IPS DF 6.9 (cell line): ENCODE results near the gene GRIA4.

Experiments used
- DNase-seq: peaks from one replicate; pipeline ENCODE4 v3.0.0-alpha.2; 2013; ENCODE audit warnings: low read depth, low spot score
- H3K27ac ChIP-seq: one replicate; pipeline ENCODE4 v1.5.1; 2013; ENCODE audit warnings: low read length, control low read depth
- H3K27me3 ChIP-seq: 2 replicates; pipeline ENCODE4 v1.6.1; 2013; ENCODE audit warnings: mild to moderate bottlenecking, low read length; ENCODE audit not compliant: control insufficient read depth, insufficient read depth
- H3K36me3 ChIP-seq: 2 replicates; pipeline ENCODE4 v1.6.1; 2013; ENCODE audit warnings: low read length; ENCODE audit not compliant: control insufficient read depth, insufficient read depth
- H3K4me1 ChIP-seq: 2 replicates; pipeline ENCODE4 v1.6.1; 2013; ENCODE audit warnings: low read length; ENCODE audit not compliant: control insufficient read depth, insufficient read depth
- H3K4me3 ChIP-seq: 2 replicates; pipeline ENCODE4 v1.5.1; 2013; ENCODE audit warnings: mild to moderate bottlenecking, low read length
- H3K9me3 ChIP-seq: 2 replicates; pipeline ENCODE4 v1.6.1; 2013; ENCODE audit warnings: low read length, inconsistent platforms; ENCODE audit not compliant: control insufficient read depth, insufficient read depth
- WGBS: extraction: QIAGEN DNeasy Blood & Tissue Kit; methylation state at CpG from one replicate; pipeline ENCODE4 v1.1.7; 2013; ENCODE audit warnings: mixed read lengths, missing lambda C conversion rate; ENCODE audit not compliant: insufficient read length, insufficient coverage; 5-methylcytosine and 5-hydroxymethylcytosine counted together

The GRIA4 gene

DNA sequence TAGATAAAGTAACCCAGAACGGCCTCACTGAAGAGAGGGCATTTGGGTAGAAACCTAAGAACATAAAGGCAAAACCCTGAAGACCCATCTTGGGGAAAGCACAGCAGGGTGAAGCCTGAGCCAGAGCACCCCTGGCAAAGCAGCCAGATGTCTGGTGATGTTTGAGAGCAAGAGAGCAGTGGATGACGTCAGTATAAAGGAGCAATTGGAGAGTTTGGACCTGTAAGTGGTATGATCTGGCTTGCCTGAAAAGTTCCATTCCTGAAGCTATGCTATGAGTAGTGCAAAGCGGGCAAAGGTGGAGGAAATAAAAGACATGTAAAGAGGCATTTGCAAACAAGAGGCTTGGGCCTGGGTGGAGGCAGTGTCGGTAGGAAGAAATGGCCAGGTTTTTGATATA, 244.4 kb downstream of the GRIA4 start:
- no peaks in the 10 kb centered on the region for H3K9me3 ChIP-seq
- H3K4me1 ChIP-seq, result no peaks in the 10 kb centered on the region
- no peak overlapping the region for H3K4me3 ChIP-seq
- H3K27ac ChIP-seq, result no peak overlapping the region
- H3K27me3 ChIP-seq, result no peaks in the 10 kb centered on the region
- no peaks in the 10 kb centered on the region for H3K36me3 ChIP-seq
- WGBS, result no CpG with 5 or more reads among the region's 4 CpGs
- no peak for DNase-seq

DNA sequence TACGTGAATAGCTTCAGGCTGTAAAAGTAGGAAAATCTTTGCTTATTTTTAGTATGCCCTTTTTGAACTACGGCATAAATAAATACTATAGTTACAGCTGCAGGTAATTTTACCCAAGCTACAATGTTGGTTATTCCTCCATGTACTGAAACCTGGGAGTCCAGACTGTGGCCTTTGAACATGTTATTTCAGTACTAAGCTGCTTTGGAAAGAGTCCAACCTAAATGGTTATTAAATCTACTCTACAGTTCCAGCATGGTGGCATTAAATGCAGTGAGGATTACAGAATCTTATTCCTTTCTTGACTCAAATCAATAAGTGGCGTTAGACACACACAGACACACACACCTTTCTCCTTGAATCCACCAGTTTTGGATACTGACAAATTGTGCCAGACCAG, 247.1 kb downstream of the GRIA4 start:
- no peak for DNase-seq
- no peaks in the 10 kb centered on the region for H3K27me3 ChIP-seq
- H3K36me3 ChIP-seq, result no peaks in the 10 kb centered on the region
- H3K4me1 ChIP-seq, result peaks cover 2% of the 10 kb centered on the region; the same call in 1 of the 2 replicates
- no peak overlapping the region for H3K27ac ChIP-seq
- no peak overlapping the region for H3K4me3 ChIP-seq
- no peaks in the 10 kb centered on the region for H3K9me3 ChIP-seq
- WGBS, result no CpG with 5 or more reads among the region's 3 CpGs

DNA sequence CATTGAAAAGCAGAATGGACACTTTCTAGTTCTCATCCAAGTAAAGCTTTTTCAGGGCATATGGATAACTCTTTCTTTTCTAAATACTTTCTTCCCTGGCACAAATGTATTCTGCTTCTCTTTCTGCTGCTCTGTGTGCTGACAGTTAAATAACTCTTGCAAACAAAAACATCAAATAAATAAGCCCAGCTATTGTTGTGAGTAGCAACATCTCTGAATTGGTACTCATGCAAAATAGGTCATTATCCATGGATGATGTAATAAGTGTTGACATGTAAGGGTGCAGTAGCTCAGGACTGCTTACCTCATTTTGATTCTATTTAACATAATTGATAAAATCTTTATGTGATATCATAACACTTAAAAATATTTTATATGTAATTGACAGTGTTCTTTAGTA, 247.9 kb downstream of the GRIA4 start:
- no peak overlapping the region for H3K4me3 ChIP-seq

DNA sequence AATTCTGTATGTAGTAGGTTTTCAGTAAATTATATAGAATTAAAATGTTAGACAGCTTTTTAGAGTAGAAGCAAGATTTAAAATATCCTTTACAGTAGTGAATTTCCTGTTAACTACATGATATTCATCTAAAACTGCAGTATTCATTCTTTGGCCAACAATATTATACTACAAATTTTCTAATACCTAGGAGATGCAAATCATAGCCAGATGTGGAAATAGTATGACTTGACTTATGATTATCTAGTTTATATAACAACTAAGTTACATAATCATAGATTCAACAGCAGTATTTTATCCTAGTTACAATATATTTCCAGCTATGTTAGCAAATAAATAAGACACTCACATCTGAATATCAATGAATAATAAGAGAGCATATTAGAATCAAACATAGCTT, 249.0 kb downstream of the GRIA4 start:
- Histone ChIP-seq H3K4me3 (no peak overlapping the region), H3K4me1 (peaks cover 2% of the 10 kb centered on the region; the same call in 1 of the 2 replicates), H3K27ac (no peak overlapping the region), H3K27me3 (no peaks in the 10 kb centered on the region), H3K36me3 (no peaks in the 10 kb centered on the region), H3K9me3 (no peaks in the 10 kb centered on the region)
- DNase-seq, result no peak

More for the DNA sequence above, 247.9 kb downstream of the GRIA4 start:
- Histone ChIP-seq H3K4me1 (peaks cover 2% of the 10 kb centered on the region; the same call in 1 of the 2 replicates), H3K27me3 (no peaks in the 10 kb centered on the region), H3K27ac (no peak overlapping the region), H3K9me3 (no peaks in the 10 kb centered on the region), H3K36me3 (no peaks in the 10 kb centered on the region)
- DNase-seq, result no peak

DNA sequence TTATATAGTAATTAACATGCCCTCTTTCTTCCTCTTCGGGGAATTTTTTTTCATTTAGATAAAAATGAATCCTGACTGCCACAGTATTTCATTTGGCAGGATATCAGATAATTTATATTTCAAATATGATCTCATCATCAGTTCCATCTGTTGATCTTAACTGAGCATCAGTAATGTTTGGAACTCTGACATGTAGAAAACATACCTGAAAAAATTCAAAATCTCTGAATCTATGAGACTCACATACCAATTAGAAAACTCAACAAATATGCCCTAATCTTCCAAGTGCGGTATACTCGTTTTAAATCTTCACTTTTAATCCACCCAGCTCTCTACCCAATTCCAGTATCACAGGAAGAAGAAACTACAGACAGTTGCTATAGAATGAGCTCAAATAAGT, 250.2 kb downstream of the GRIA4 start:
- no peak for DNase-seq
- Histone ChIP-seq H3K36me3 (no peaks in the 10 kb centered on the region), H3K4me3 (no peak overlapping the region), H3K9me3 (no peaks in the 10 kb centered on the region), H3K27ac (no peak overlapping the region), H3K4me1 (peaks cover 2% of the 10 kb centered on the region; the same call in 1 of the 2 replicates), H3K27me3 (no peaks in the 10 kb centered on the region)
- 100% methylated on average over 2 of the region's 3 CpGs for WGBS

DNA sequence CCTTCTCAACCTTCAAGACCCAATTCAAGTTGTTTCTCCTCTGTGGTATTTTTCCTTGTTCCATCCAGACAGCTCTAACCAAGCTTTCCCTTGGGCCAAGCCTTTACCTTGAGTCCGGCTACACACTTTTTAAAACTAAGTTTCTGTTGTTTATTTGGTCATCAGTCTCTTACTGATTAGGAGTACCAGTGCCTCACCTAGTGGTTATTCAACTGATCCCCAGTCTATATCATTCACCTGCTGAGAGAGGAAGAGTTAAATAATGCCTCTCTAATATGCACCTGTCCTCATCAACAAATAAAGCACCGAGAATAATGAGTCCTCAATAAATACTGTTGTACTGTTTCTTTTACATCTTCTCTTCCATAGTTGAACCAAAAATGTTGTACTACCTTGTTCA, 251.4 kb downstream of the GRIA4 start:
- DNase-seq, result no peak
- no peak overlapping the region for H3K4me3 ChIP-seq
- peaks cover 2% of the 10 kb centered on the region; the same call in 1 of the 2 replicates for H3K4me1 ChIP-seq
- WGBS, result no CpG with 5 or more reads among the region's 2 CpGs
- H3K27me3 ChIP-seq, result no peaks in the 10 kb centered on the region
- no peaks in the 10 kb centered on the region for H3K36me3 ChIP-seq
- H3K27ac ChIP-seq, result no peak overlapping the region
- H3K9me3 ChIP-seq, result no peaks in the 10 kb centered on the region

DNA sequence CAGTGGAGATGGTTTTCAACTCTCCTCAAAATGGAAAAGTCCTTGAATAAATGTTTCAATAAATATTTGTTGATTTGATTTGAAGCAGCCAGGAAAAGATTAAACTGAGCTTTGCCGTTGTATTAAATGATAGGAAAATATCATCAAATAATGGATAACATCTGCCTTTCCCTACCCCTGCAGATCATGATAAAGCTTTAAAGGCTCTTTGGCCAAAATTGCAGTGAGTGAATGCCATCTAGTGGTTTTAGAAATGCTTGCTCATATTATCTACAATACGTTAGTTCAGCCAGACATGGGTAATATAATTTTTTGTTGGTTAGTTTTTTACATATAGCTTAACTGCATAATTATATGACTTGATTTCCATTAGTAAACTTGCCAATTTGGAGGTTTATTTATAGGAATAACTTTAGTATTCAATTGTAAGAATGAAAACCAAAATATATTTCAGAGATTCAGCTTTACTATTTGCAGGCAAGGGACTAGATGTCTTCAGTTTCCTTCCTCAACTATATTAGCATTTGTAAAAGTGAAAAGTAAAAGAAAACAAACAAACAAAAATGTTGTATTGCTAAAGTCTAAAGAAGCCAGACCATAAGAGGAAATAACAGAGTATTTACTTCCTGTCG, 253.0 kb downstream of the GRIA4 start:
- Histone ChIP-seq H3K36me3 (no peaks in the 10 kb centered on the region), H3K9me3 (no peaks in the 10 kb centered on the region), H3K27ac (no peak overlapping the region), H3K4me1 (peaks cover 4% of the 10 kb centered on the region; the same call in 1 of the 2 replicates), H3K27me3 (no peaks in the 10 kb centered on the region), H3K4me3 (no peak overlapping the region)
- no peak for DNase-seq
- WGBS, result no CpG with 5 or more reads among the region's 3 CpGs

DNA sequence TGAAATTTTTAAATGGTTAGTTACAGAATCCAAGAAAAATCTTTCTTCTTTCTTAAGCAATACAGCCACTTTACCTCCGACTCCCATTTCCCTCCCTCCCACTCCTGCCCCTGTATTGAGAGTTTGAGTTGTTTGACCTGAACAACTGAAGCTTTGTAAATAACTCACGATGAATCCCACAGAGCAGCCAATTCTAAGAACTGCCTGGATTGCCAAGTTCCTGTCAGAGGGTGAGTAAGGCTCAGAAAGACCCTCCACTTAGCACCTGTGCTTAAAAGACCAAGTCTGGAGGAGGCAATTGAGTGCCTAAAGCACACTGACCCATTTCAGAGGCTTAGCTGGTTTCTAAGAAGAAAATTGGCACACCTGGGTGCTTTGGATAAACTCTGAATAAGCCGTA, 253.7 kb downstream of the GRIA4 start:
- WGBS, result no CpG with 5 or more reads among the region's 3 CpGs
- peaks cover 4% of the 10 kb centered on the region; the same call in 1 of the 2 replicates for H3K4me1 ChIP-seq
- no peaks in the 10 kb centered on the region for H3K27me3 ChIP-seq
- H3K4me3 ChIP-seq, result no peak overlapping the region
- no peak for DNase-seq
- H3K9me3 ChIP-seq, result no peaks in the 10 kb centered on the region
- no peak overlapping the region for H3K27ac ChIP-seq
- no peaks in the 10 kb centered on the region for H3K36me3 ChIP-seq

DNA sequence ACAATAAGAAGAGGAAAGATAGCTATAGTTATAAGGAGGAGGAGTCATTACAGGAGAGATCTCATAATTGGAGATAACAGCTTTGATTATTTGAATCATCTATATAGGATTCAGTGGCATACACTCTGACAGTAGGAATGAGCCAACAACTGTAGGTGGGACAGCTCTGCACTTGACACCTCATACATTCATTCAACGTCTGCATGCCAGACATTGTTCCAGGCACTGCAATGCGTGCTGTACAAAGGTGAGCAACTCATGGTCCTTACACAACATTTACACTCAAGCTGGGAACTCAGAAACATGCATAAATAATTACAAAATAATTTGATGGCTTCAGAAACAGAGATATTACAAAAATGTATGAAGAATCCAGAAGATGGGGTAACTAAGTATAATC, 257.9 kb downstream of the GRIA4 start:
- DNase-seq, result no peak
- no peak overlapping the region for H3K4me3 ChIP-seq
- peaks cover 3% of the 10 kb centered on the region; the same call in 1 of the 2 replicates for H3K4me1 ChIP-seq
- H3K9me3 ChIP-seq, result no peaks in the 10 kb centered on the region
- no CpG with 5 or more reads among the region's 2 CpGs for WGBS
- no peaks in the 10 kb centered on the region for H3K27me3 ChIP-seq
- H3K27ac ChIP-seq, result no peak overlapping the region
- no peaks in the 10 kb centered on the region for H3K36me3 ChIP-seq

DNA sequence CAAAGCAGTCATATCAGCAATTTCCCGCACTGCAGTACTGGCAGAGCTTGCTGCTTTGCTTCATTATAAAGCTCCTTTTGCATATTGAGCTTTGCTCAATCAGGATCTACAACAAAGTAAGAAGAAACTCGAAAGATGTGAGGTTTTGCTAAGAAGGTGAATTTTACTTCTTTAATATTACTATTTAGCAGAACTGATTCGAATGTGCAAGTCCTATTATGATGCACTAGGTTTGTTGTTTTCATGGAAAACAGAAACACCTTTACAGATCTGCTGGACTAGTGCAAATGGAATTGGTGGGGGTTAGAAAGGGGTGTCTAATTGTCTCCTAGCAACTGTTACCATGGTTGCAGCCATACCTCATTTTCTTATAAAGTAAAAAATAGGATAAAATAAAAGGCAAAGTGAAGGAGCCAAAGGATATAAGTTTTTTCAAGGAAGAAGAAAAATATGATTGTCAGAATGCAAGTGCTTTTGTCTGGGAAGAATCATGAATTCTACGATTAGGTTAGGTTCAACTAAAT, 259.0 kb downstream of the GRIA4 start:
- Histone ChIP-seq H3K27ac (no peak overlapping the region), H3K4me3 (no peak overlapping the region), H3K36me3 (no peaks in the 10 kb centered on the region), H3K9me3 (no peaks in the 10 kb centered on the region), H3K27me3 (no peaks in the 10 kb centered on the region), H3K4me1 (peaks cover 3% of the 10 kb centered on the region; the same call in 1 of the 2 replicates)
- DNase-seq, result no peak
- whole genome bisulfite sequencing, result no CpG with 5 or more reads among the region's 4 CpGs

DNA sequence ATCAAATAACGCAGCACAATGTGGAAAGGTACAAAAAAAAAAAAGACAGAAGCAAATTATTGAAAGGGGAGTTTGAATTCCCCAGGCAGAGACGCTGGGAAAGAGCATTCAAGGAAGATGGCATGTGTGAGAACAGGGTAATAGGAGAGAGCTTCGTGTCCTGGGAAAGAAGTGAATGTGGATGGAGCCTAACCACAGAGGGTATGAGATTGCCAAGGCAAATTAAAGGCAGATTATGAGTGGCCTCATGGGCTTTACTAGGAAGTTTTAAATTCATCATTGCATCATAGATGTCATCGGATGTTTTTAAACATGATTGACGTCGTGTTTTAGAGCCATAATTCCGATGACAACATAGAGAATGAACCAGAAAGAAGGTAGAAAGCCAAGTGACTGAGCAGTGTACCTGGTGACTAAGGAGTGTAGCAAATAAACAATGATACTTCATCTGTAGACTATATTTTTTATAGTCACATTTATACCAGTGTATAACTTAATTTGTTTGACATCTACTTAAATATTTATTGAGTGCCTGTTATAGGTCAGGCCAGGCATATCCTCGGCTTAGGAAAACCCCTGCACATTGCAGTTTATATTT, 260.7 kb downstream of the GRIA4 start:
- no peaks in the 10 kb centered on the region for H3K9me3 ChIP-seq
- H3K27ac ChIP-seq, result no peak overlapping the region
- H3K4me1 ChIP-seq, result peaks cover 3% of the 10 kb centered on the region; the same call in 1 of the 2 replicates
- no peaks in the 10 kb centered on the region for H3K27me3 ChIP-seq
- no peaks in the 10 kb centered on the region for H3K36me3 ChIP-seq
- WGBS, result no CpG with 5 or more reads among the region's 8 CpGs
- DNase-seq, result no peak
- no peak overlapping the region for H3K4me3 ChIP-seq
